OCI-LY7 (cell line): Measurements from ENCODE around the gene KRT38. TPM values are rescaled to one million over a fixed set of nuclear protein-coding genes. Genes with fewer than 3 reads are reported as not detected.

Experiments
- BruUV-seq: library from RNA; stranded (reverse); fragments of 400-500 nt; replicated peaks from 2 replicates; lab custom pipeline; 2021; lab: Mats Ljungman, UMichigan
- CTCF ChIA-PET: fragments of 300-600 bp; sonication (Branson Sonifier 250); formaldehyde crosslinking; loops from one replicate; lab custom pipeline; 2022; ENCODE audit warnings: antibody characterized with exemption; ENCODE audit not compliant: unreplicated experiment; lab: Charles Lee
- POLR2A ChIA-PET: fragments of 300-600 bp; sonication (Branson Sonifier 250); formaldehyde crosslinking; loops from one replicate; lab custom pipeline; 2022; ENCODE audit warnings: antibody characterized with exemption; lab: Charles Lee
- DNase-seq: peaks from one replicate; pipeline ENCODE4 v3.0.0-alpha.2; 2015; ENCODE audit warnings: low spot score
- H2AFZ ChIP-seq: fragments of 200-600 bp; sonication (generic), shearing (Covaris generic); 2 replicates; pipeline ENCODE4 v1.6.1; 2014; ENCODE audit warnings: mild to moderate bottlenecking, antibody characterized with exemption, low read length, moderate library complexity
- H3K27ac ChIP-seq: fragments of 200-600 bp; sonication (generic); 2 replicates; pipeline ENCODE4 v1.5.1; 2014; ENCODE audit warnings: mixed run types, low read depth, mild to moderate bottlenecking, moderate library complexity, low read length, inconsistent platforms; ENCODE audit not compliant: poor library complexity, severe bottlenecking
- H3K36me3 ChIP-seq: fragments of 200-600 bp; sonication (generic); 2 replicates; pipeline ENCODE4 v1.6.1; 2014; ENCODE audit warnings: mild to moderate bottlenecking, antibody characterized with exemption, low read length, moderate library complexity, mixed read lengths; ENCODE audit not compliant: insufficient read depth
- H3K4me1 ChIP-seq: fragments of 200-600 bp; sonication (generic); 2 replicates; pipeline ENCODE4 v1.5.1; 2014; ENCODE audit warnings: mild to moderate bottlenecking, low read length; ENCODE audit not compliant: insufficient read depth, poor library complexity, severe bottlenecking
- H3K4me2 ChIP-seq: fragments of 200-600 bp; sonication (generic); 2 replicates; pipeline ENCODE4 v1.6.1; 2014; ENCODE audit warnings: mild to moderate bottlenecking, low read length
- H3K4me3 ChIP-seq: fragments of 200-600 bp; sonication (generic); 2 replicates; pipeline ENCODE4 v1.5.1; 2014; ENCODE audit warnings: mild to moderate bottlenecking, low read depth, low read length; ENCODE audit not compliant: poor library complexity, severe bottlenecking
- H3K79me2 ChIP-seq: fragments of 200-600 bp; sonication (generic); 2 replicates; pipeline ENCODE4 v1.6.1; 2016; ENCODE audit warnings: low read depth, mild to moderate bottlenecking, low read length, moderate library complexity, mixed read lengths; ENCODE audit not compliant: insufficient read depth
- H3K9me2 ChIP-seq: fragments of 200-600 bp; sonication (generic); 2 replicates; pipeline ENCODE4 v1.6.1; 2016; ENCODE audit warnings: mild to moderate bottlenecking, low read length, mixed read lengths; ENCODE audit not compliant: insufficient read depth
- H3K9me3 ChIP-seq: fragments of 200-600 bp; sonication (generic); 2 replicates; pipeline ENCODE4 v1.6.1; 2014; ENCODE audit warnings: mild to moderate bottlenecking, mixed run types, low read length, mixed read lengths
- H4K20me1 ChIP-seq: fragments of 200-600 bp; sonication (generic); 2 replicates; pipeline ENCODE4 v1.6.1; 2014; ENCODE audit warnings: mild to moderate bottlenecking, antibody characterized with exemption, low read length, moderate library complexity, mixed read lengths; ENCODE audit not compliant: insufficient read depth
- CTCF ChIP-seq: fragments of 200-600 bp; sonication (generic); conservative IDR thresholded peaks from 2 replicates; pipeline ENCODE4 v1.5.1; 2014; ENCODE audit warnings: mild to moderate bottlenecking, antibody characterized with exemption, low read length, moderate library complexity, mixed read lengths
- EZH2phosphoT487 ChIP-seq: fragments of 200-600 bp; sonication (generic); IDR thresholded peaks from 2 replicates; pipeline ENCODE4 v1.6.1; 2018; ENCODE audit warnings: low read depth, borderline replicate concordance, mild to moderate bottlenecking, mixed run types, antibody characterized with exemption, low read length, moderate library complexity, mixed read lengths
- intact Hi-C: fragments of 100-400 bp; cut with micrococcal nuclease; formaldehyde crosslinking; loops from one replicate; pipeline ENCODE4 v1.10.0; 2022; ENCODE audit not compliant: unreplicated experiment
- total RNA-seq, 2 experiments: library from RNA; depleted of rRNA in 1 of 2; stranded (reverse); fragments of >200 nt in 1 of 2; shearing (Covaris generic) in 1 of 2; gene quantifications; 2 replicates each; pipeline ENCODE4 v1.2.3, GENCODE V29; 2014 to 2022

Gene KRT38
- total RNA-seq, 2 experiments from 2014 or later: not detected

GRCh38 chr17:41421617-41422016 lies 19.2 kb downstream of the KRT38 start:
- no peak for DNase-seq
- H2AFZ ChIP-seq: no peak overlapping the region
- H4K20me1 ChIP-seq: no peaks in the 10 kb centered on the region
- ChIA-PET CTCF (no interaction called here), POLR2A (no interaction called here)
- no TSS peak for BruUV-seq
- intact Hi-C loops: no loop called here
- H3K79me2 ChIP-seq: no peaks in the 10 kb centered on the region
- no peaks in the 10 kb centered on the region for H3K9me3 ChIP-seq
- no peak overlapping the region for H3K27ac ChIP-seq
- no peaks in the 10 kb centered on the region for H3K36me3 ChIP-seq
- no peak overlapping the region for H3K4me2 ChIP-seq
- no peak for TF ChIP-seq CTCF
- no peak for TF ChIP-seq EZH2phosphoT487
- no peaks in the 10 kb centered on the region for H3K4me1 ChIP-seq
- no peaks in the 10 kb centered on the region for H3K9me2 ChIP-seq
- H3K4me3 ChIP-seq: no peak overlapping the region

DNA sequence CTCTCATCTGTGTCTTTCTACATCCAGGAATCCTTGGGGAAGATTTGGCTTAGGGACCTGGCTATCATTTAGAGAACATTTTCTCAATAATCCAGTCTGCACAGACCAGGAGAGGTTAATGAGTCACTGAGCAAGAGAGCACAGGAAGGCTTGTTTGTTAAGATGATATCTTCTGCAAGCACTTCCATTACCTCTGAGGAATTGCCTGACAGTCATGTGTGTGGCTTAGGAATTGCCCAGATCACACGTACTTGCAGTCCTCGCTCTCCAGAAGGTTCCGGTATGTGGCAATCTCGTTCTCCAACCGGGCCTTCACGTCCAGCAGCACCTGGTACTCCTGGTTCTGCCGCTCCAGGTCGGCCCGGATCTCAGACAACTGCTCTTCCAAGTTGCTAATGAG lies 19.7 kb downstream of the KRT38 start:
- BruUV-seq: no TSS peak
- TF ChIP-seq CTCF (no peak), EZH2phosphoT487 (no peak)
- H2AFZ ChIP-seq: no peak overlapping the region
- H4K20me1 ChIP-seq: no peaks in the 10 kb centered on the region
- H3K4me3 ChIP-seq: no peak overlapping the region
- H3K79me2 ChIP-seq: no peaks in the 10 kb centered on the region
- CTCF ChIA-PET: no interaction called here
- POLR2A ChIA-PET: no interaction called here
- no peaks in the 10 kb centered on the region for H3K9me3 ChIP-seq
- no peaks in the 10 kb centered on the region for H3K36me3 ChIP-seq
- no peaks in the 10 kb centered on the region for H3K9me2 ChIP-seq
- H3K27ac ChIP-seq: no peak overlapping the region
- H3K4me1 ChIP-seq: no peaks in the 10 kb centered on the region
- no peak overlapping the region for H3K4me2 ChIP-seq
- intact Hi-C loops: no loop called here
- no peak for DNase-seq

- no peak for DNase-seq
- Histone ChIP-seq H3K4me3 (no peak overlapping the region), H2AFZ (no peak overlapping the region), H3K4me1 (no peaks in the 10 kb centered on the region), H3K9me3 (no peaks in the 10 kb centered on the region), H3K4me2 (no peak overlapping the region), H3K27ac (no peak overlapping the region), H4K20me1 (no peaks in the 10 kb centered on the region), H3K79me2 (no peaks in the 10 kb centered on the region), H3K9me2 (no peaks in the 10 kb centered on the region), H3K36me3 (no peaks in the 10 kb centered on the region)
- BruUV-seq: no TSS peak
- ChIA-PET CTCF (no interaction called here), POLR2A (no interaction called here)
- intact Hi-C loops: no loop called here
- TF ChIP-seq EZH2phosphoT487 (no peak), CTCF (no peak)
Observed at GRCh38 chr17:41420134-41420533, 20.6 kb downstream of the KRT38 start.
